ENCODE measurements around the gene CAPRIN2. TPM values are rescaled to one million over a fixed set of nuclear protein-coding genes. Genes with fewer than 3 reads are reported as not detected.

The CAPRIN2 gene
- polyA plus RNA-seq, 2 of the 4 experiments (the other 2 are of a cell fraction) = 24.2 to 26.2 TPM

DNA sequence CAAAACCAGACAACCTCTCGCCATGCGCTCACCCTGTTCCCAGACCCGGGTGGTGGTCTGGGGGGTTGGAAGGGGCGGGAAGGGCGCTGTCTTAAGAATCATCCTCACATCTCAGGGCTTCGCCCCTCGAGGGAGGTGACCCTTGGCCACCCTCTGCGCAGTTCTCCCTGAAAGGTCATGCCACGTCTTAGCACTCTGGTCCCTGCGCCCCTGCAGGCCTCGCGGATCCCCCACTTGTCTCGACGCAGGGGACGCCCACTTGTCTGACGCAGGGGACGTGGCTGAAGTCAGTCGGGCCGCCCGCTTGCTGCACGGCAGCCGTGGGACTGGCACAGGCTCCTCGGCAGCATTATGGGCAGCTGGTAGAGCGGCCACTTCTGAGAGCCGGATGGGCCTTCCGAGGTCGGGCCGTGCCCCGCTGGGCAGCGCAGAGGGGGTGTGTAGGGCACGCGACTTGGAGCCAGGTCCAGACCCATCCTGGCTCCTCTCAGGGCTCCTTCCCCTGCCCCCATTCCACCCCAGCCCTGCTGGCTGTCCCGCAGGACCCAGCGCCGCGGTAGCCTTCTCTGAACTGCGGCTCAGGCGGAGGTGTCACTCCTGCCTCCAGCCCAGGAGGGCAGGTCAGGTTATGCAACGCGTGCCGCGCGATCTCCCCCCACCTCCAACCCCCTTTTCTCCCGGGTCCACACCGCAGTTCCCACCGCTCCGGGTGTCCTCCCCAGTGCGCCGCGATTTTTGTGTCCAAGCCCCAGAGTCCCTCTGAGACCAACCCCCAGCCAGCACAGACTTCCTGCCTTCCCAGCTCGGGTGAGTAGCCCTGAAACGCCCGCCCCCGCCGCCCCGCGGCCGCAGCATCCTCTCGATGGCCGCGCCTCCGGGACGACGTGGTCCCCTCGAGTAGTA lies 40.9 kb upstream of the CAPRIN2 start (continued):
- no peak for TF ChIP-seq NFE2L2 (conservative IDR thresholded peaks at IDR 0.05; ENCODE audit: low read length)
- TF ChIP-seq KDM5A (IDR thresholded peaks at IDR 0.05) = no peak
- TF ChIP-seq JUN (IDR thresholded peaks at IDR 0.05) = peak; percentile 45 to 72; a peak in 4 of 5 replicates
- TF ChIP-seq, protein P1, sequence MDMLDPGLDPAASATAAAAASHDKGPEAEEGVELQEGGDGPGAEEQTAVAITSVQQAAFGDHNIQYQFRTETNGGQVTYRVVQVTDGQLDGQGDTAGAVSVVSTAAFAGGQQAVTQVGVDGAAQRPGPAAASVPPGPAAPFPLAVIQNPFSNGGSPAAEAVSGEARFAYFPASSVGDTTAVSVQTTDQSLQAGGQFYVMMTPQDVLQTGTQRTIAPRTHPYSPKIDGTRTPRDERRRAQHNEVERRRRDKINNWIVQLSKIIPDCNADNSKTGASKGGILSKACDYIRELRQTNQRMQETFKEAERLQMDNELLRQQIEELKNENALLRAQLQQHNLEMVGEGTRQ (IDR thresholded peaks at IDR 0.05) = 0 out of 2 replicates have a peak, but pooled peaks have one; percentile 3
- no peak for TF ChIP-seq SREBF2 (IDR thresholded peaks at IDR 0.05)
- TF ChIP-seq, protein P2, sequence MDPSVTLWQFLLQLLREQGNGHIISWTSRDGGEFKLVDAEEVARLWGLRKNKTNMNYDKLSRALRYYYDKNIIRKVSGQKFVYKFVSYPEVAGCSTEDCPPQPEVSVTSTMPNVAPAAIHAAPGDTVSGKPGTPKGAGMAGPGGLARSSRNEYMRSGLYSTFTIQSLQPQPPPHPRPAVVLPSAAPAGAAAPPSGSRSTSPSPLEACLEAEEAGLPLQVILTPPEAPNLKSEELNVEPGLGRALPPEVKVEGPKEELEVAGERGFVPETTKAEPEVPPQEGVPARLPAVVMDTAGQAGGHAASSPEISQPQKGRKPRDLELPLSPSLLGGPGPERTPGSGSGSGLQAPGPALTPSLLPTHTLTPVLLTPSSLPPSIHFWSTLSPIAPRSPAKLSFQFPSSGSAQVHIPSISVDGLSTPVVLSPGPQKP (IDR thresholded peaks at IDR 0.05; ENCODE audit: low read depth, low read length) = no peak
- no peak for TF ChIP-seq MAFK (IDR thresholded peaks at IDR 0.05; ENCODE audit: partially characterized antibody)
- no peak for TF ChIP-seq ZSCAN20 (CRISPR knock-in tag; IDR thresholded peaks at IDR 0.05)
- TF ChIP-seq, protein P3, sequence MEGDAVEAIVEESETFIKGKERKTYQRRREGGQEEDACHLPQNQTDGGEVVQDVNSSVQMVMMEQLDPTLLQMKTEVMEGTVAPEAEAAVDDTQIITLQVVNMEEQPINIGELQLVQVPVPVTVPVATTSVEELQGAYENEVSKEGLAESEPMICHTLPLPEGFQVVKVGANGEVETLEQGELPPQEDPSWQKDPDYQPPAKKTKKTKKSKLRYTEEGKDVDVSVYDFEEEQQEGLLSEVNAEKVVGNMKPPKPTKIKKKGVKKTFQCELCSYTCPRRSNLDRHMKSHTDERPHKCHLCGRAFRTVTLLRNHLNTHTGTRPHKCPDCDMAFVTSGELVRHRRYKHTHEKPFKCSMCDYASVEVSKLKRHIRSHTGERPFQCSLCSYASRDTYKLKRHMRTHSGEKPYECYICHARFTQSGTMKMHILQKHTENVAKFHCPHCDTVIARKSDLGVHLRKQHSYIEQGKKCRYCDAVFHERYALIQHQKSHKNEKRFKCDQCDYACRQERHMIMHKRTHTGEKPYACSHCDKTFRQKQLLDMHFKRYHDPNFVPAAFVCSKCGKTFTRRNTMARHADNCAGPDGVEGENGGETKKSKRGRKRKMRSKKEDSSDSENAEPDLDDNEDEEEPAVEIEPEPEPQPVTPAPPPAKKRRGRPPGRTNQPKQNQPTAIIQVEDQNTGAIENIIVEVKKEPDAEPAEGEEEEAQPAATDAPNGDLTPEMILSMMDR (IDR thresholded peaks at IDR 0.05) = no peak
- no peak for TF ChIP-seq EHF (CRISPR knock-in tag; IDR thresholded peaks at IDR 0.05)
- no peak for TF ChIP-seq ZFP36 (IDR thresholded peaks at IDR 0.05; ENCODE audit: borderline replicate concordance, partially characterized antibody)
- TF ChIP-seq EHMT2 (IDR thresholded peaks at IDR 0.05; ENCODE audit: low read depth) = no peak
- TF ChIP-seq JUNB (IDR thresholded peaks at IDR 0.05) = no peak; the same call in 1 of the 2 replicates
- peak; percentile 25 to 66; a peak in 2 of 4 replicates for TF ChIP-seq CEBPB (IDR thresholded peaks at IDR 0.05)
- no peak for TF ChIP-seq HDAC2 (IDR thresholded peaks at IDR 0.05)

DNA sequence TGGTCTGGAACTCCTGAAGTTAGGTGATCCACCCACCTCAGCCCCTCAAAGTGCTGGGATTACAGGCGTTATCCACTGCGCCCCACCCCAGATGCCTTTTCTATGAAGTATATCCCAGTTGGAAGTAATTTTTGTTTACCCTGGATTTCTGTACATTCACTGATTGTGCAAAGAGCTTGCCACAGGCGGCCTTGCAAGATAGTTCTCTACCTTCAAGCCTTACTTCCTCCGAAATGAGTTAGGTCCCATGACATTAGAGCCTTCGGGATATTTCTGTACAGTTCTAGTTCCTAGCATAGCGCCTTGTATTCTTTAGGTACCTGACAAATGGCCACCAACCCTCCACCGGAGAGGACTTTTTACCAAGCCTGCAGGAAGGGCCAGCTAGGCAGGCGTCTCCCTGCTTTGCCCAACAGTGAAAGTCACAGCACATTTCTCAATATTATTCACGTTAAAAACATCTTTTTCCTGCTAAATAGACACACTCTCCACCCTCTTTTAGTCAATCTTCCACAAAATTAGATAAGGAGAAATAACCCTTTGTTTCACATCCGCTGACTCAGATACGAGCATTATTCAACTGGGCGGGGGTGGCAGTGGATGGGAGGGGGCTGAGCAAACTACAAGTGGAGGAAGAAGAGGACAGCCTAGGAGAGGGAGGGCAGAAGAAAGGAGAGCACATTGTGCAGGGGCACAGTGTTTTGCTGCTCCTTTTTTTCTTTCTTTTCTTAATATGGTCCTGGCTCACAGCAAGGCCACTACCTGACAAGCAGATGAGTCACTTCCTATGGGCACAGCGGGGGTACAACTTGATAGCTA lies 40.0 kb upstream of the CAPRIN2 start:
- ChIA-PET POLR2A (interaction anchor here (1.0 to 3.8 kb wide), 6 partner anchors 19 to 173 kb away, joined by 3 to 90 read pairs (median 8); partner anchors contain the start of genes CAPRIN2 and IPO8), CTCF (interaction anchor here (0.5 to 3.9 kb wide), 10 partner anchors 9 to 118 kb away, joined by 3 to 17 read pairs (median 4); partner anchors contain the start of gene CAPRIN2)
- H3K4me3 ChIP-seq = peak overlapping the region; percentile 73
- ATAC-seq (peak; percentile 68 to 72), DNase-seq (ENCODE audit: low read depth in 1 of 2, low spot score in 1 of 2) (peak; percentile 86 to 92), FAIRE-seq (peak; percentile 39)
- H3K27ac ChIP-seq = peak overlapping the region; percentile 97 to 100
- peaks cover 45% of the 10 kb centered on the region for H3K4me1 ChIP-seq
- H3K9me3 ChIP-seq = no peaks in the 10 kb centered on the region
- peak overlapping the region; percentile 88 for H3K4me2 ChIP-seq
- WGBS (ENCODE audit: missing lambda C conversion rate) = 11% methylated on average over 13 of the region's 13 CpGs
- TF ChIP-seq EHF (CRISPR knock-in tag; IDR thresholded peaks at IDR 0.05) (no peak), EP300 (IDR thresholded peaks at IDR 0.05) (peak; percentile 20 to 62; a peak in 3 of 5 replicates), GATA3 (IDR thresholded peaks at IDR 0.05; ENCODE audit: borderline replicate concordance) (peak; percentile 36; the same call in 1 of the 2 replicates), FOSL2 (IDR thresholded peaks at IDR 0.05) (peak; percentile 60), FOSL2 (CRISPR knock-in tag; IDR thresholded peaks at IDR 0.05) (peak; percentile 78), ZNF302 (CRISPR knock-in tag; IDR thresholded peaks at IDR 0.05) (no peak), FOXS1 (CRISPR knock-in tag; IDR thresholded peaks at IDR 0.05) (no peak), SMC3 (IDR thresholded peaks at IDR 0.05) (peak; percentile 18; the same call in 1 of the 3 replicates), POLR2A (IDR thresholded peaks at IDR 0.05; ENCODE audit: low read length) (no peak), JUNB (IDR thresholded peaks at IDR 0.05) (peak; percentile 87), RAD21 (conservative IDR thresholded peaks at IDR 0.05 in 1 of 2, IDR thresholded peaks at IDR 0.05 in 1 of 2) (no peak), RFX5 (IDR thresholded peaks at IDR 0.05) (no peak), RCOR1 (IDR thresholded peaks at IDR 0.05; ENCODE audit: low read depth, low read length) (no peak), MAZ (IDR thresholded peaks at IDR 0.05; ENCODE audit: borderline replicate concordance, low read depth, low read length) (no peak), HOXB13 (CRISPR knock-in tag; IDR thresholded peaks at IDR 0.05; ENCODE audit: low read depth) (no peak), MAFK (IDR thresholded peaks at IDR 0.05; ENCODE audit: partially characterized antibody) (peak; percentile 39), TFCP2L1 (CRISPR knock-in tag; IDR thresholded peaks at IDR 0.05) (no peak), TP53 (CRISPR knock-in tag; IDR thresholded peaks at IDR 0.05) (no peak), NPAS2 (CRISPR knock-in tag; IDR thresholded peaks at IDR 0.05; ENCODE audit: borderline replicate concordance) (no peak)
- TF ChIP-seq, protein P4, sequence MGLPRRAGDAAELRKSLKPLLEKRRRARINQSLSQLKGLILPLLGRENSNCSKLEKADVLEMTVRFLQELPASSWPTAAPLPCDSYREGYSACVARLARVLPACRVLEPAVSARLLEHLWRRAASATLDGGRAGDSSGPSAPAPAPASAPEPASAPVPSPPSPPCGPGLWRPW (IDR thresholded peaks at IDR 0.05) = no peak
- TF ChIP-seq, protein P3 (IDR thresholded peaks at IDR 0.05) = no peak

All from A549 (cell line).